ENCODE results near the gene WNK3. TPM values are rescaled to one million over a fixed set of nuclear protein-coding genes. Genes with fewer than 3 reads are reported as not detected.

Gene WNK3
- total RNA-seq, 4 donors from 2014 or later: 0.27 to 1.9 (median 0.64) TPM

GRCh38 chrX:54238588-54238987 lies 119.3 kb downstream of the WNK3 start:
- in situ Hi-C loops (cut with MboI; ENCODE audit: low pct_ligation_motif_present in 1 of 4, low pct_unique_long_range_greater_than_20kb in 1 of 4, low sequenced_read_pairs in 3 of 4) (no loop called here), intact Hi-C loops (cut with DNase I; ENCODE audit: low total_unique reads) (no loop called here)
- 94 to 100% methylated on average over 1 to 4 of the region's 4 CpGs for WGBS, 2 donors (ENCODE audit: low coverage in 1 of 2)
- DNase-seq: no peak
- Histone ChIP-seq H3K9me3 (no peaks in the 10 kb centered on the region), H3K4me3 (no peak overlapping the region), H3K27ac (no peak overlapping the region), H3K4me1 (no peaks in the 10 kb centered on the region), H3K27me3 (no peaks in the 10 kb centered on the region), H3K36me3 (no peaks in the 10 kb centered on the region)
- TF ChIP-seq POLR2AphosphoS5 (IDR thresholded peaks at IDR 0.05): no peak
- TF ChIP-seq CTCF (IDR thresholded peaks at IDR 0.05): no peak
- no peak for TF ChIP-seq EP300 (IDR thresholded peaks at IDR 0.05; ENCODE audit: low read depth)
- TF ChIP-seq POLR2A (IDR thresholded peaks at IDR 0.05): no peak

- Histone ChIP-seq H3K4me3 (no peak overlapping the region), H3K36me3 (no peaks in the 10 kb centered on the region), H3K27me3 (no peaks in the 10 kb centered on the region), H3K4me1 (no peaks in the 10 kb centered on the region), H3K27ac (no peak overlapping the region), H3K9me3 (no peaks in the 10 kb centered on the region)
- in situ Hi-C loops (cut with MboI; ENCODE audit: low pct_ligation_motif_present in 1 of 4, low pct_unique_long_range_greater_than_20kb in 1 of 4, low sequenced_read_pairs in 3 of 4) (no loop called here), intact Hi-C loops (cut with DNase I; ENCODE audit: low total_unique reads) (no loop called here)
- TF ChIP-seq EP300 (IDR thresholded peaks at IDR 0.05; ENCODE audit: low read depth) (no peak), POLR2A (IDR thresholded peaks at IDR 0.05) (no peak), POLR2AphosphoS5 (IDR thresholded peaks at IDR 0.05) (no peak), CTCF (IDR thresholded peaks at IDR 0.05) (no peak)
- 69 to 80% methylated on average over 1 to 4 of the region's 4 CpGs for WGBS, 2 donors (ENCODE audit: low coverage in 1 of 2)
- no peak for DNase-seq
Observed at GRCh38 chrX:54237014-54237413, 120.8 kb downstream of the WNK3 start.

GRCh38 chrX:54230435-54231148 lies 127.3 kb downstream of the WNK3 start:
- H3K9me3 ChIP-seq: no peaks in the 10 kb centered on the region
- no peak for TF ChIP-seq POLR2A (IDR thresholded peaks at IDR 0.05)
- no peak for DNase-seq
- no peaks in the 10 kb centered on the region for H3K27me3 ChIP-seq
- in situ Hi-C loops (cut with MboI; ENCODE audit: low pct_ligation_motif_present in 1 of 4, low pct_unique_long_range_greater_than_20kb in 1 of 4, low sequenced_read_pairs in 3 of 4) (no loop called here), intact Hi-C loops (cut with DNase I; ENCODE audit: low total_unique reads) (no loop called here)
- H3K27ac ChIP-seq: no peak overlapping the region
- no peaks in the 10 kb centered on the region for H3K4me1 ChIP-seq
- H3K4me3 ChIP-seq: no peak overlapping the region
- no peaks in the 10 kb centered on the region for H3K36me3 ChIP-seq
- WGBS, 2 donors (ENCODE audit: low coverage in 1 of 2): 58 to 61% methylated on average over 2 to 4 of the region's 4 CpGs

GRCh38 chrX:54223581-54223980 lies 134.3 kb downstream of the WNK3 start:
- TF ChIP-seq EP300 (IDR thresholded peaks at IDR 0.05; ENCODE audit: low read depth): no peak
- TF ChIP-seq POLR2A (IDR thresholded peaks at IDR 0.05): no peak
- TF ChIP-seq POLR2AphosphoS5 (IDR thresholded peaks at IDR 0.05): no peak
- TF ChIP-seq CTCF (IDR thresholded peaks at IDR 0.05): no peak
- no peaks in the 10 kb centered on the region for H3K27me3 ChIP-seq
- no peaks in the 10 kb centered on the region for H3K4me1 ChIP-seq
- no peak overlapping the region for H3K4me3 ChIP-seq
- no peaks in the 10 kb centered on the region for H3K36me3 ChIP-seq
- in situ Hi-C loops (cut with MboI; ENCODE audit: low pct_ligation_motif_present in 1 of 4, low pct_unique_long_range_greater_than_20kb in 1 of 4, low sequenced_read_pairs in 3 of 4) (no loop called here), intact Hi-C loops (cut with DNase I; ENCODE audit: low total_unique reads) (no loop called here)
- no peaks in the 10 kb centered on the region for H3K9me3 ChIP-seq
- H3K27ac ChIP-seq: no peak overlapping the region
- no peak for DNase-seq
- WGBS, 2 donors (ENCODE audit: low coverage in 1 of 2): 82% methylated on average over 2 of the region's 2 CpGs; no CpG with 5 or more reads in 1 of the 2 donors

- in situ Hi-C loops (cut with MboI; ENCODE audit: low pct_ligation_motif_present in 1 of 4, low pct_unique_long_range_greater_than_20kb in 1 of 4, low sequenced_read_pairs in 3 of 4): no loop called here
- no peaks in the 10 kb centered on the region for H3K9me3 ChIP-seq
- TF ChIP-seq POLR2A (IDR thresholded peaks at IDR 0.05): no peak
- TF ChIP-seq EP300 (IDR thresholded peaks at IDR 0.05; ENCODE audit: low read depth): no peak
- no peak for TF ChIP-seq CTCF (IDR thresholded peaks at IDR 0.05)
- no peak for TF ChIP-seq POLR2AphosphoS5 (IDR thresholded peaks at IDR 0.05)
- no peaks in the 10 kb centered on the region for H3K4me1 ChIP-seq
- 93% methylated on average over 3 of the region's 3 CpGs; no CpG with 5 or more reads in 1 of the 2 donors for WGBS, 2 donors (ENCODE audit: low coverage in 1 of 2)
- no peaks in the 10 kb centered on the region for H3K27me3 ChIP-seq
- no peak for DNase-seq
- no peaks in the 10 kb centered on the region for H3K36me3 ChIP-seq
- H3K4me3 ChIP-seq: no peak overlapping the region
- intact Hi-C loops (cut with DNase I; ENCODE audit: low total_unique reads): no loop called here
- H3K27ac ChIP-seq: no peak overlapping the region
Observed at GRCh38 chrX:54213603-54214002, 144.2 kb downstream of the WNK3 start.
